ENCODE measurements around the gene IL23A.

Gene IL23A

GRCh38 chr12:56362130-56363059, 23.7 kb downstream of the IL23A start, which contains the start of gene APOF:
TSS of gene APOF (minus strand) at chr12:56362857. CDS start at chr12:56362745, 112 bp downstream.
- no peak for DNase-seq

GRCh38 chr12:56366948-56367347, 28.3 kb downstream of the IL23A start:
- no peak for DNase-seq

- no peak for DNase-seq
These were observed 34.8 kb downstream of the IL23A start for GRCh38 chr12:56373515-56373914.

- DNase-seq = no peak
These were observed 36.3 kb downstream of the IL23A start for GRCh38 chr12:56374726-56375597.

- DNase-seq = no peak
These were observed 37.1 kb downstream of the IL23A start for GRCh38 chr12:56375598-56376434.

- no peak for DNase-seq
These were observed 38.8 kb downstream of the IL23A start for GRCh38 chr12:56377310-56377988.

- no peak for DNase-seq
These were observed 39.3 kb downstream of the IL23A start for GRCh38 chr12:56377989-56378316.

- DNase-seq = no peak
These were observed 43.9 kb downstream of the IL23A start for GRCh38 chr12:56382611-56383010.

GRCh38 chr12:56385873-56386272, 47.2 kb downstream of the IL23A start:
- DNase-seq = no peak

GRCh38 chr12:56387152-56387736, 48.6 kb downstream of the IL23A start:
- DNase-seq = no peak

- DNase-seq = no peak
These were observed 50.7 kb downstream of the IL23A start for GRCh38 chr12:56389412-56389811.
